ENCODE data around the gene IGSF9.

IGSF9 gene

DNA sequence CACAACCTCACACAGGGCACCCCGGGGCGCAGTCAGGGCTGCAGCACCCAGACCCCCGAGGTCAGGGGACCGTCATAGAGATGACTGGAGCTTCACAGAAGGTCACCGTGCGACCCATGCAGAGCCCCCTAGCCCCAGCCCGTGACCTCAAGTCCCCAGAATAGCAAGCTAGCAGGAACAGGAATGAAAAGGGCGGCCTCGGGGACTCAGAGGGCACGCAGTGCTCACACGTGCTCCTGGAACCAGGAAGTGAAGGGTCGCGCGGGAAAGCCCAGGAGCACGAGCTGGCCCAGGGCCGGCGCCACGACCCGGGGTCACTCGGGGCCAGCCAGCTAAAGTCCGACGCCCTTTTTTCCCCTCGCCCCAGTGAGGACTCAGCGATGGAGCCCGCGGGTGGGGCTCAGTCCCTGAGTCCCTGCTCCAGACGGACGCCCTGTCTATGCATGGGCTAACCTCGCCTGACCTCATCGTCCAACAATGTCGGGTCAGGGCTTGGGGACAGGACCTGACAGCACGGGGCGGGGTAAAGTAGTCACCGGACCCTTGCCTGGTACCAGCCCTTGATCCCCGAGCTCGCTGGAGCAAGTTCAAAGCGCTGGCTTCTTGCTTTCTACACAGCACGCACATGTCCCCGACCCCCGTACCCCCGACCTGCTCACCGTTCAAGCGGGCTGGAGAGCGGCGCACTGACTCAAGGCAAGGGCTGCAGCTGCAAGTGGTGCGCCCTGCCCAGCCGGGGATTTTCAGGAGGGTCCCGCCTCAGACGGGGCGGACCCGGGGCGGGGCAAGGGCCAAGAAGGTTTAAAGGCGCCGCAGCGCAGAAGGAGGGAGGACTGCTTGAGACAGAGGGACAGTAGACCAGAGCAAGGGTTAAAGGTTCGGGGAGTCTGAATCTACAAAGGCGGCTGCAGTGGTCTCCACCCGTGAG, 20.4 kb downstream of the IGSF9 start, which contains the start of gene TAGLN2:
TSS of gene TAGLN2 (minus strand) at position 717 of the 928 bp plus-strand sequence. CDS start 4,998 bp downstream, outside the sequence.
- H3K27ac ChIP-seq (ENCODE audit: low read depth, low read length), result peak within 1 kb of the TSS; percentile 98
- H3K36me3 ChIP-seq (ENCODE audit: insufficient read depth, low read length), result 0 out of 2 replicates have a peak, but pooled peaks cover 7% of the 10 kb centered on the region
- H3K79me2 ChIP-seq (ENCODE audit: control insufficient read depth, insufficient read depth, low read length, unreplicated experiment), result peaks cover 50% of the 10 kb centered on the region
- peak within 1 kb of the TSS; percentile 54 for H2AFZ ChIP-seq (ENCODE audit: low read length, unreplicated experiment)
- H3K27me3 ChIP-seq (ENCODE audit: insufficient read depth, low read length), result no peaks in the 10 kb centered on the region
- peak within 1 kb of the TSS; percentile 76 for H3K4me3 ChIP-seq (ENCODE audit: low read depth, low read length)
- peaks cover 36% of the 10 kb centered on the region for H3K4me1 ChIP-seq (ENCODE audit: control insufficient read depth, insufficient read depth, low read length, unreplicated experiment)

- peak overlapping the region; percentile 76 for H3K4me3 ChIP-seq (ENCODE audit: low read depth, low read length)
- H3K27me3 ChIP-seq (ENCODE audit: insufficient read depth, low read length), result no peaks in the 10 kb centered on the region
- peaks cover 10% of the 10 kb centered on the region; the same call in 1 of the 2 replicates for H3K36me3 ChIP-seq (ENCODE audit: insufficient read depth, low read length)
- peaks cover 36% of the 10 kb centered on the region for H3K4me1 ChIP-seq (ENCODE audit: control insufficient read depth, insufficient read depth, low read length, unreplicated experiment)
- H3K79me2 ChIP-seq (ENCODE audit: control insufficient read depth, insufficient read depth, low read length, unreplicated experiment), result peaks cover 56% of the 10 kb centered on the region
- H2AFZ ChIP-seq (ENCODE audit: low read length, unreplicated experiment), result no peak overlapping the region
- H3K27ac ChIP-seq (ENCODE audit: low read depth, low read length), result peak overlapping the region; percentile 98
These were observed 21.2 kb downstream of the IGSF9 start for GRCh38 chr1:159924025-159924790.

GRCh38 chr1:159923203-159924024, 22.0 kb downstream of the IGSF9 start:
- Histone ChIP-seq H2AFZ (ENCODE audit: low read length, unreplicated experiment) (no peak overlapping the region), H3K79me2 (ENCODE audit: control insufficient read depth, insufficient read depth, low read length, unreplicated experiment) (peaks cover 56% of the 10 kb centered on the region), H3K27ac (ENCODE audit: low read depth, low read length) (peak overlapping the region; percentile 98), H3K36me3 (ENCODE audit: insufficient read depth, low read length) (peaks cover 13% of the 10 kb centered on the region; the same call in 1 of the 2 replicates), H3K4me1 (ENCODE audit: control insufficient read depth, insufficient read depth, low read length, unreplicated experiment) (peaks cover 36% of the 10 kb centered on the region), H3K27me3 (ENCODE audit: insufficient read depth, low read length) (no peaks in the 10 kb centered on the region), H3K4me3 (ENCODE audit: low read depth, low read length) (peak overlapping the region; percentile 76)

DNA sequence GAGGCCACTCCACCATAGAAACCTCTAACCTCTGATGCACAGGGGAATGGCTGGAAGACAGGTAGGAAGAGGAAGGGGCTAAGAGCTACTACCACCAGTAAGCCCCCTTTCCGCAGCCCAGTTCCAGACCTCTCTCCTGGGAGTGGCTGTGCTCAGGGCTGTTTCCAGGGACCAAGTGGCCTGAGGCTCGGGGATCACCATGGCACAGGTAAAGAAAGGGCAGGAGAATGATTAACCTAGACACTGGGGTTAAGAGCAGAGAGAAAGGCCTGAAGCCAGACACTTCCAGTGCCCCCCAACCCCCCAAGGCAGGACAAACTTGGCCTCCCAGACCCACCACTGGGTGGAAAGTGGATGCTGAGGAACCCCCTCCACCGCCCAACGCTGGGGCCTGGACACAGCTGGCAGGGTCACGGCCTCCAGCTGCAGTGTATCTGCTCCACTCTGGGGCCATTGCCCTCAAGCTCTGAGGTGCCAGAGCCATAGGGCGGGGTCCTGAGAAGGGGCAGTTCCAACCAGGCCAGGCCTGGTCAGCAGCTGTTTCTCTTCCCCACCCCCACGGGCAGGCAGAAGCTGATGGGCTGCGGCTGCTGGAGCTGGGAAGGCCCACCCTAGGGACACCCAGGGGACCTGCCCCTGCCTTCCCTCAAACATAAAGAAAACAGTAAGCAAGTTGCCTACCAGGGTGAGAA, 22.8 kb downstream of the IGSF9 start:
- Histone ChIP-seq H3K79me2 (ENCODE audit: control insufficient read depth, insufficient read depth, low read length, unreplicated experiment) (peaks cover 56% of the 10 kb centered on the region), H3K27me3 (ENCODE audit: insufficient read depth, low read length) (no peaks in the 10 kb centered on the region), H3K27ac (ENCODE audit: low read depth, low read length) (peak overlapping the region; percentile 98), H3K4me1 (ENCODE audit: control insufficient read depth, insufficient read depth, low read length, unreplicated experiment) (peaks cover 39% of the 10 kb centered on the region), H3K36me3 (ENCODE audit: insufficient read depth, low read length) (peaks cover 13% of the 10 kb centered on the region; the same call in 1 of the 2 replicates), H2AFZ (ENCODE audit: low read length, unreplicated experiment) (no peak overlapping the region), H3K4me3 (ENCODE audit: low read depth, low read length) (peak overlapping the region; percentile 76)

DNA sequence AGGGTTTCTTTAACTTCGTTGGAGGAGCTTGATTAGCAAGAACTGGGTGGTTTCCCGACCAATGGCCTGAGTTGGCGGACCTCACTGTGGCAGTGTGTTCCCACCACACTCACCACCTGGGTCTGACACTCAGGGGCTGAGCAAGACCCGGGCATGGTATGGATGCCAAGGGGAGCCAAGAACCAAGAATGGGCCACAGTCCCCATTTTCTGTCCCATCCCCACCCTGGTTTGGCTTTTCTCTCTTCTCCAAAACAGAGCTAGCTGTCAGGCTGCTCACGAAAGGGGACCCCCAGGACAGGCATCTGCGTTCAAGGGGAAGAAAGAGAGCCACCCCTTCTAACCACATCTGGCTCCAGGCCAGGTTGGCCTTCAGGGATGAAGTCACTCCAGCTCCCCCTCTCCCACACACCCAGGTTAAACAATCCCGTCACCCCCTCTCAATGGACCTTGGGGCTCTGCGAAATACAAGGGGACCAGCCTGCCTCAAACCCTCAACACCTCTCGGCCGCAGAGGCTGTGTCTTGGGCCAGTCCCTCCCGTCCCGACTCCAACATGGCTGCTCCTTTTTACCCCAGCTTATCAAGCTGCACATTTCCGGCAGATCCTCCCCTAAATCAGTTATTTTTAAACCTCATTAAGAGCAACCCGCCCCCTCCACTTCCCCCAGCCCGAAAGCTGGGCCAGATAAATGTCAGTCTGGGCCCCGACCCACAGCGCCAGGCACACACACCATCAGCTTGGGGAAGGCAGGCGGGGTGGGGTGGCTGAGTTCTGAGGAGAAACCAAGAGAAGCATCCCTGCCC, 23.5 kb downstream of the IGSF9 start:
- Histone ChIP-seq H3K4me1 (ENCODE audit: control insufficient read depth, insufficient read depth, low read length, unreplicated experiment) (peaks cover 43% of the 10 kb centered on the region), H3K4me3 (ENCODE audit: low read depth, low read length) (peak overlapping the region; percentile 76)

DNA sequence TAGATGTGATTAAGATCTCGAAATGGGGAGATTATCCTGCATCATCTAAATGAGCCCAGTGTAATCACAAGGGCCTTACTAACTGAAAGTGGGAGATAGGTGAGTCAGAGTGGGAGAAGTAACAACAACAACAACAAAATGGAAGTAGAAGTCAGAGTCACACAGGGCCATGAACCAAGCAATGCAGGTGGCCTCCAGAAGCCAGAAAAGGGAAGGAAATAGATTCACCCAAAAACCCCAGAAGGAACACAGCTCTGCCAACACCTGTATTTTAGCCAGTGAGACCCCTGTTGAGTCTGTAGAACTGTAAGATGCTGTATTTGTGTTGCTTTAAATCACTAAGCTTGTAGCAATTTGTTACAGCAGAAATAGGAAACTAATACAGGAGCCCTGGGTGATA, 24.2 kb downstream of the IGSF9 start:
- Histone ChIP-seq H3K27ac (ENCODE audit: low read depth, low read length) (peak overlapping the region; percentile 98; the same call in 1 of the 2 replicates), H3K36me3 (ENCODE audit: insufficient read depth, low read length) (peaks cover 13% of the 10 kb centered on the region; the same call in 1 of the 2 replicates), H3K27me3 (ENCODE audit: insufficient read depth, low read length) (no peaks in the 10 kb centered on the region), H3K4me1 (ENCODE audit: control insufficient read depth, insufficient read depth, low read length, unreplicated experiment) (peaks cover 47% of the 10 kb centered on the region), H3K79me2 (ENCODE audit: control insufficient read depth, insufficient read depth, low read length, unreplicated experiment) (peaks cover 56% of the 10 kb centered on the region), H2AFZ (ENCODE audit: low read length, unreplicated experiment) (no peak overlapping the region), H3K4me3 (ENCODE audit: low read depth, low read length) (peak overlapping the region; percentile 76; the same call in 1 of the 2 replicates)

More for the DNA sequence above, 23.5 kb downstream of the IGSF9 start:
- Histone ChIP-seq H2AFZ (ENCODE audit: low read length, unreplicated experiment) (no peak overlapping the region), H3K36me3 (ENCODE audit: insufficient read depth, low read length) (peaks cover 13% of the 10 kb centered on the region; the same call in 1 of the 2 replicates), H3K27me3 (ENCODE audit: insufficient read depth, low read length) (no peaks in the 10 kb centered on the region), H3K27ac (ENCODE audit: low read depth, low read length) (peak overlapping the region; percentile 98; the same call in 1 of the 2 replicates), H3K79me2 (ENCODE audit: control insufficient read depth, insufficient read depth, low read length, unreplicated experiment) (peaks cover 56% of the 10 kb centered on the region)

- Histone ChIP-seq H3K27me3 (ENCODE audit: insufficient read depth, low read length) (no peaks in the 10 kb centered on the region), H3K4me3 (ENCODE audit: low read depth, low read length) (no peak overlapping the region), H3K27ac (ENCODE audit: low read depth, low read length) (peak overlapping the region; percentile 2; the same call in 1 of the 2 replicates), H3K79me2 (ENCODE audit: control insufficient read depth, insufficient read depth, low read length, unreplicated experiment) (peaks cover 56% of the 10 kb centered on the region), H3K4me1 (ENCODE audit: control insufficient read depth, insufficient read depth, low read length, unreplicated experiment) (peaks cover 48% of the 10 kb centered on the region), H3K36me3 (ENCODE audit: insufficient read depth, low read length) (peaks cover 13% of the 10 kb centered on the region; the same call in 1 of the 2 replicates), H2AFZ (ENCODE audit: low read length, unreplicated experiment) (no peak overlapping the region)
These were observed 24.8 kb downstream of the IGSF9 start for GRCh38 chr1:159920651-159921050.

DNA sequence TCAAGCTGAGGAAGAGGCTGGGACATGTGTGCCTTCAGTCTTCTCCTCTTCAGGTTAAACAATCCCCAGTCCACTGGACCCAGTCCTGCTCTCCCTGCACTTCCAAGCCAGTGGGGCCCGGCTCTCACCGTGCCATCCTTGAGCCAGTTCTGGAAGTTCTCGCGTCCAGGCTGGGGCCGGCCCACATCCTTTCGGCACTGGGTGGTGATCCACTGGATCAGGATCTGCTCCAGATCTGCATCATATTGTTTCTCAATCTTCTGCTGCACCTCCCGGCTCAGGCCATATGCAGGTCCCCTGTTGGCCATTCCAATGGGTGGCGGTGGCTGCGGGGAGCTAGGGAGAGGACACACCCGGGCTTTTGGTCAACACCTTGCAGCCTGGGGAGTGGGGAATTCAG, 25.2 kb downstream of the IGSF9 start:
- peaks cover 52% of the 10 kb centered on the region for H3K4me1 ChIP-seq (ENCODE audit: control insufficient read depth, insufficient read depth, low read length, unreplicated experiment)

More for the DNA sequence above, 25.2 kb downstream of the IGSF9 start:
- Histone ChIP-seq H3K79me2 (ENCODE audit: control insufficient read depth, insufficient read depth, low read length, unreplicated experiment) (peaks cover 55% of the 10 kb centered on the region), H2AFZ (ENCODE audit: low read length, unreplicated experiment) (no peak overlapping the region), H3K4me3 (ENCODE audit: low read depth, low read length) (no peak overlapping the region), H3K27me3 (ENCODE audit: insufficient read depth, low read length) (no peaks in the 10 kb centered on the region), H3K27ac (ENCODE audit: low read depth, low read length) (no peak overlapping the region), H3K36me3 (ENCODE audit: insufficient read depth, low read length) (peaks cover 13% of the 10 kb centered on the region; the same call in 1 of the 2 replicates)

All from ACC112 (cell line).